Body of pancreas (tissue), 4 donors: ENCODE results near the gene ABCB9.

Experiments used
- CTCF ChIP-seq, 7 experiments: fragments of 450-650 bp in 4 of 7; fragments of 200-600 bp in 3 of 7; sonication (generic) in 3 of 7; IDR thresholded peaks; one replicate each; pipeline ENCODE4 v1.5.1; 2016 to 2019; ENCODE audit warnings: antibody characterized with exemption in 7 of 7
- POLR2A ChIP-seq, 3 donors: fragments of 450-650 bp; IDR thresholded peaks; one replicate each; pipeline ENCODE4 v1.6.1; 2016; ENCODE audit warnings: antibody characterized with exemption in 3 of 3, mild to moderate bottlenecking in 2 of 3

- TF ChIP-seq CTCF (IDR thresholded peaks at IDR 0.05) (no peak), POLR2A (IDR thresholded peaks at IDR 0.05) (no peak)
Observed at GRCh38 chr12:122975790-122976647, 9.8 kb upstream of the ABCB9 start.
